Globus pallidus (tissue), 1 donor: ENCODE data around the gene ANTXR1.
"Not testable (repeated sequence)": the region's sequence is repeated elsewhere in the genome, so short reads cannot be mapped to it uniquely, and the experiment has no call there.

ENCODE experiments used
- DNase-seq: peaks from one replicate; pipeline ENCODE4 v3.0.0-alpha.2; 2015; ENCODE audit warnings: low spot score

Gene ANTXR1

GRCh38 chr2:69165091-69165880 lies 152.3 kb downstream of the ANTXR1 start:
- no peak for DNase-seq

- no peak for DNase-seq
Measured at GRCh38 chr2:69166465-69166811, 153.5 kb downstream of the ANTXR1 start.

- DNase-seq: no peak
Measured at GRCh38 chr2:69166812-69167468, 154.0 kb downstream of the ANTXR1 start.

- no peak for DNase-seq
Measured at GRCh38 chr2:69167469-69167822, 154.5 kb downstream of the ANTXR1 start.

GRCh38 chr2:69168144-69168813 lies 155.3 kb downstream of the ANTXR1 start:
- no peak for DNase-seq

GRCh38 chr2:69168950-69169654 lies 156.1 kb downstream of the ANTXR1 start:
- no peak for DNase-seq

- no peak for DNase-seq
Measured at GRCh38 chr2:69169655-69170389, 156.8 kb downstream of the ANTXR1 start.

GRCh38 chr2:69170661-69171060 lies 157.7 kb downstream of the ANTXR1 start:
- DNase-seq: no peak

- DNase-seq: no peak
Measured at GRCh38 chr2:69171116-69171896, 158.3 kb downstream of the ANTXR1 start.

- DNase-seq: no peak
Measured at GRCh38 chr2:69171897-69172525, 159.0 kb downstream of the ANTXR1 start.

GRCh38 chr2:69173706-69174105 lies 160.7 kb downstream of the ANTXR1 start:
- no peak for DNase-seq

- DNase-seq: not testable (repeated sequence)
Measured at GRCh38 chr2:69174211-69174610, 161.2 kb downstream of the ANTXR1 start.

- DNase-seq: no peak
Measured at GRCh38 chr2:69175790-69176715, 163.1 kb downstream of the ANTXR1 start.

GRCh38 chr2:69177063-69177771 lies 164.2 kb downstream of the ANTXR1 start:
- DNase-seq: peak; percentile 24

GRCh38 chr2:69177785-69178636 lies 165.0 kb downstream of the ANTXR1 start:
- peak; percentile 73 for DNase-seq

- DNase-seq: no peak
Measured at GRCh38 chr2:69178756-69179155, 165.8 kb downstream of the ANTXR1 start.

GRCh38 chr2:69180227-69180626 lies 167.2 kb downstream of the ANTXR1 start:
- no peak for DNase-seq

GRCh38 chr2:69180974-69181373 lies 168.0 kb downstream of the ANTXR1 start:
- DNase-seq: no peak
